Neural cell (in vitro differentiated cells): ENCODE data around the gene GPATCH3. TPM values are rescaled to one million over a fixed set of nuclear protein-coding genes. Genes with fewer than 3 reads are reported as not detected.

Experiments
- H2AFZ ChIP-seq: fragments of 200-600, 300-800 bp; sonication (generic), shearing (Covaris generic); 2 replicates; pipeline ENCODE4 v1.6.0; 2014; ENCODE audit warnings: low read depth, mild to moderate bottlenecking, antibody characterized with exemption, low read length, moderate library complexity
- H3F3A ChIP-seq: fragments of 200-600 bp; shearing (Covaris generic); 2 replicates; pipeline ENCODE4 v1.6.1; 2016; ENCODE audit warnings: mild to moderate bottlenecking, moderate library complexity, mixed read lengths, antibody characterized with exemption, low read length; ENCODE audit not compliant: insufficient read depth, poor library complexity, severe bottlenecking
- H3K27ac ChIP-seq: fragments of 200-600, 300-800 bp; sonication (generic), shearing (Covaris generic); 2 replicates; pipeline ENCODE4 v1.5.1; 2014; ENCODE audit warnings: mild to moderate bottlenecking, low read length, moderate library complexity
- H3K27me3 ChIP-seq: fragments of 300-800, 200-600 bp; sonication (generic), shearing (Covaris generic); 2 replicates; pipeline ENCODE4 v1.6.0; 2014; ENCODE audit warnings: mild to moderate bottlenecking, low read depth, low read length, moderate library complexity; ENCODE audit not compliant: insufficient read depth
- H3K36me3 ChIP-seq: fragments of 300-800, 200-600 bp; sonication (generic), shearing (Covaris generic); 2 replicates; pipeline ENCODE4 v1.5.1; 2014; ENCODE audit warnings: mild to moderate bottlenecking, antibody characterized with exemption, low read length, moderate library complexity; ENCODE audit not compliant: insufficient read depth
- H3K4me2 ChIP-seq: fragments of 300-800, 200-600 bp; sonication (generic), shearing (Covaris generic); 2 replicates; pipeline ENCODE4 v1.6.0; 2014; ENCODE audit warnings: mild to moderate bottlenecking, low read length
- H3K4me3 ChIP-seq: fragments of 300-800, 200-600 bp; sonication (generic), shearing (Covaris generic); 2 replicates; pipeline ENCODE4 v1.5.1; 2014; ENCODE audit warnings: mild to moderate bottlenecking, low read length, moderate library complexity
- H3K79me2 ChIP-seq: fragments of 200-600 bp; shearing (Covaris generic); replicated peaks from 2 replicates; pipeline ENCODE4 v1.6.0; 2014; ENCODE audit warnings: mild to moderate bottlenecking, low read length, moderate library complexity; ENCODE audit not compliant: insufficient read depth
- H3K9ac ChIP-seq: fragments of 300-800, 200-600 bp; sonication (generic), shearing (Covaris generic); 2 replicates; pipeline ENCODE4 v1.6.1; 2016; ENCODE audit warnings: mild to moderate bottlenecking, low read length, mixed read lengths
- H3K9me2 ChIP-seq: fragments of 200-600 bp; shearing (Covaris generic); 2 replicates; pipeline ENCODE4 v1.6.1; 2016; ENCODE audit warnings: mild to moderate bottlenecking, low read length, mixed read lengths; ENCODE audit not compliant: insufficient read depth
- H3K9me3 ChIP-seq: fragments of 200-600, 300-800 bp; sonication (generic), shearing (Covaris generic); 2 replicates; pipeline ENCODE4 v1.6.1; 2016; ENCODE audit warnings: mild to moderate bottlenecking, mixed run types, low read length, moderate library complexity, mixed read lengths
- H4K20me1 ChIP-seq: fragments of 200-600 bp; shearing (Covaris generic); 2 replicates; pipeline ENCODE4 v1.6.1; 2016; ENCODE audit warnings: mild to moderate bottlenecking, mixed run types; ENCODE audit not compliant: insufficient read depth
- CTCF ChIP-seq: fragments of 450-650 bp; IDR thresholded peaks from 2 replicates; pipeline ENCODE4 v1.5.1; 2014; ENCODE audit warnings: antibody characterized with exemption, mild to moderate bottlenecking, moderate library complexity; ENCODE audit not compliant: poor library complexity, severe bottlenecking
- EP300 ChIP-seq: fragments of 450-650 bp; conservative IDR thresholded peaks from 2 replicates; pipeline ENCODE4 v1.6.1; 2014; ENCODE audit warnings: antibody characterized with exemption, mild to moderate bottlenecking, moderate library complexity; ENCODE audit not compliant: poor library complexity, severe bottlenecking
- EZH2 ChIP-seq: fragments of 200-600, 300-800 bp; shearing (Covaris generic), sonication (generic); IDR thresholded peaks from 2 replicates; pipeline ENCODE4 v1.6.1; 2014; ENCODE audit warnings: antibody characterized with exemption, low read length, borderline replicate concordance, mild to moderate bottlenecking; ENCODE audit not compliant: insufficient read depth, poor library complexity, severe bottlenecking
- MXI1 ChIP-seq: fragments of 450-650 bp; conservative IDR thresholded peaks from 2 replicates; pipeline ENCODE4 v1.6.1; 2014; ENCODE audit warnings: antibody characterized with exemption, mild to moderate bottlenecking; ENCODE audit not compliant: poor library complexity, severe bottlenecking
- POLR2AphosphoS5 ChIP-seq: IDR thresholded peaks from 2 replicates; pipeline ENCODE4 v1.6.1; 2012
- RAD21 ChIP-seq: fragments of 450-650 bp; conservative IDR thresholded peaks from 2 replicates; pipeline ENCODE4 v1.6.1; 2014; ENCODE audit warnings: antibody characterized with exemption, mild to moderate bottlenecking, moderate library complexity
- SMC3 ChIP-seq: fragments of 450-650 bp; conservative IDR thresholded peaks from 2 replicates; pipeline ENCODE4 v1.6.1; 2014; ENCODE audit warnings: antibody characterized with exemption, mild to moderate bottlenecking, moderate library complexity; ENCODE audit not compliant: poor library complexity
- TAF1 ChIP-seq: IDR thresholded peaks from 2 replicates; pipeline ENCODE4 v1.6.1; 2012; ENCODE audit warnings: low read depth
- polyA plus RNA-seq: library from polyadenylated mRNA; depleted of rRNA; stranded (reverse); fragments of >200 nt; gene quantifications from 2 replicates; pipeline ENCODE4 v1.2.3, GENCODE V29; 2014
- TF ChIP-seq, protein P1 (sequence below): IDR thresholded peaks from 2 replicates; pipeline ENCODE4 v1.6.1; 2012; ENCODE audit warnings: borderline replicate concordance

The GPATCH3 gene
- polyA plus RNA-seq, 1 donor from 2014 or later, result 7.1 TPM

DNA sequence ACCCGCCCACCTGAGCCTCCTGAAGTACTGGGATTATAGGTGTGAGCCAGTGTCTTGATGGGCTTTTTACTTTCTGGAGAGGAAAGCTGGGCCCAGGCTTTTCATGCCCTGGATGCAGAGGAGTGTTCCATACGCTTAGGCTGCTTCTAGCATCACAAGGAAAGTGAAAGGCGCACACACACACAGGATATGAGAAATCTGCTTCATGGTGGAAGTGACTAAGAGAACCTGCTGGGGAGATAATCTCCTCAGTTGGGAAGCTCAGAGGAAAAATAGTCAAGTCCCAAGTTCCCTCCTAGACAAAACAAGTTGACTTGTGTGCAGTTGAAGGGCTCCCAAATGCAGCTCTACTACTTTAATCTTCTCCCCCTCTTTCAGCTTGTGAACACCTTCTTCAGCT lies 23.4 kb upstream of the GPATCH3 start:
- Histone ChIP-seq H3K4me3 (no peak overlapping the region), H3K4me2 (no peak overlapping the region), H3K9me2 (no peaks in the 10 kb centered on the region), H3K27ac (no peak overlapping the region), H3F3A (no peaks in the 10 kb centered on the region), H3K79me2 (peaks cover 16% of the 10 kb centered on the region), H3K27me3 (no peaks in the 10 kb centered on the region), H4K20me1 (no peaks in the 10 kb centered on the region), H3K9ac (no peak overlapping the region), H3K36me3 (peaks cover 7% of the 10 kb centered on the region), H3K9me3 (no peaks in the 10 kb centered on the region), H2AFZ (no peak overlapping the region)
- TF ChIP-seq TAF1, result no peak
- TF ChIP-seq SMC3, result no peak
- TF ChIP-seq, protein P1, sequence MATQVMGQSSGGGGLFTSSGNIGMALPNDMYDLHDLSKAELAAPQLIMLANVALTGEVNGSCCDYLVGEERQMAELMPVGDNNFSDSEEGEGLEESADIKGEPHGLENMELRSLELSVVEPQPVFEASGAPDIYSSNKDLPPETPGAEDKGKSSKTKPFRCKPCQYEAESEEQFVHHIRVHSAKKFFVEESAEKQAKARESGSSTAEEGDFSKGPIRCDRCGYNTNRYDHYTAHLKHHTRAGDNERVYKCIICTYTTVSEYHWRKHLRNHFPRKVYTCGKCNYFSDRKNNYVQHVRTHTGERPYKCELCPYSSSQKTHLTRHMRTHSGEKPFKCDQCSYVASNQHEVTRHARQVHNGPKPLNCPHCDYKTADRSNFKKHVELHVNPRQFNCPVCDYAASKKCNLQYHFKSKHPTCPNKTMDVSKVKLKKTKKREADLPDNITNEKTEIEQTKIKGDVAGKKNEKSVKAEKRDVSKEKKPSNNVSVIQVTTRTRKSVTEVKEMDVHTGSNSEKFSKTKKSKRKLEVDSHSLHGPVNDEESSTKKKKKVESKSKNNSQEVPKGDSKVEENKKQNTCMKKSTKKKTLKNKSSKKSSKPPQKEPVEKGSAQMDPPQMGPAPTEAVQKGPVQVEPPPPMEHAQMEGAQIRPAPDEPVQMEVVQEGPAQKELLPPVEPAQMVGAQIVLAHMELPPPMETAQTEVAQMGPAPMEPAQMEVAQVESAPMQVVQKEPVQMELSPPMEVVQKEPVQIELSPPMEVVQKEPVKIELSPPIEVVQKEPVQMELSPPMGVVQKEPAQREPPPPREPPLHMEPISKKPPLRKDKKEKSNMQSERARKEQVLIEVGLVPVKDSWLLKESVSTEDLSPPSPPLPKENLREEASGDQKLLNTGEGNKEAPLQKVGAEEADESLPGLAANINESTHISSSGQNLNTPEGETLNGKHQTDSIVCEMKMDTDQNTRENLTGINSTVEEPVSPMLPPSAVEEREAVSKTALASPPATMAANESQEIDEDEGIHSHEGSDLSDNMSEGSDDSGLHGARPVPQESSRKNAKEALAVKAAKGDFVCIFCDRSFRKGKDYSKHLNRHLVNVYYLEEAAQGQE, result no peak
- TF ChIP-seq EP300, result no peak

DNA sequence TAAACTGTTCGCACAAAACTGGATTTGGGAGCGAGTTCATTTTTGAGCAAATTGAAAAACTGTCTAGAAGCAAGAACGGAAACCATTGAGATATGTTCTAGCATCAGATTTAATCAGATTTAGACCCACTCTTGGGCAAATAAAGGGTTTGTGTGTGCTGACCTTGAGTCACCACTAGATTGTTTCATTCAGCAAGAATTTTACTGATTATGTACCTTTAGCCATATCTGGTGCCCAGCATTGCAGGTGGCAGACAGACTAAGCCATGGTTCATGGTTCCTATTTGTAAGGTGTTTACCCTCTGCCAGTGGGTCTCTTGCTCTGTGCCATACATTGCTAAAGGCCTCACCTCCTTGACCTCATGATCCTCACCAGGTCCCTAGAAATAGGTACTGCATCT lies 22.6 kb upstream of the GPATCH3 start:
- H3K9me2 ChIP-seq, result no peaks in the 10 kb centered on the region
- H4K20me1 ChIP-seq, result no peaks in the 10 kb centered on the region
- no peak overlapping the region for H3K9ac ChIP-seq
- H3K27me3 ChIP-seq, result no peaks in the 10 kb centered on the region
- peak overlapping the region; percentile 80 for H3K4me3 ChIP-seq
- peaks cover 16% of the 10 kb centered on the region for H3K79me2 ChIP-seq
- H3K9me3 ChIP-seq, result no peaks in the 10 kb centered on the region
- H2AFZ ChIP-seq, result no peak overlapping the region
- TF ChIP-seq POLR2AphosphoS5 (no peak), CTCF (no peak), TAF1 (no peak), EP300 (no peak), RAD21 (no peak), EZH2 (no peak), MXI1 (no peak), SMC3 (no peak)
- TF ChIP-seq, protein P1, result no peak
- H3K27ac ChIP-seq, result no peak overlapping the region
- no peaks in the 10 kb centered on the region for H3F3A ChIP-seq
- peak overlapping the region; percentile 65 for H3K4me2 ChIP-seq
- no peaks in the 10 kb centered on the region for H3K36me3 ChIP-seq
